ENCODE results near the gene SUPT3H.
A peak's percentile ranks its signal among the peaks of the same experiment; 100 is the strongest.
"Not testable (repeated sequence)": the region's sequence is repeated elsewhere in the genome, so short reads cannot be mapped to it uniquely, and the experiment has no call there.

The SUPT3H gene

DNA sequence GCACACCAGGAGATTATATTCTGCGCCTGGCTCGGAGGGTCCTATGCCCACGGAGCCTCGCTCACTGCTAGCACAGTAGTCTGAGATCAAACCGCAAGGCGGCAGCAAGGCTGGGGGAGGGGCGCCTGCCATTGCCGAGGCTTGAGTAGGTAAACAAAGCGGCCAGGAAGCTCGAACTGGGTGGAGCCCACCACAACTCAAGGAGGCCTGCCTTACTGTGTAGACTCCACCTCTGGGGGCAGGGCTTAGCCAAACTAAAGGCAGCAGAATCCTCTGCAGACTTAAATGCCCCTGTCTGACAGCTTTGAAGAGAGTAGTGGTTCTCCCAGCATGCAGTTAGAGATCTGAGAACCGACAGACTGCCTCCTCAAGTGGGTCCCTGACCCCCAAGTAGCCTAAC lies 477.4 kb downstream of the SUPT3H start:
- DNase-seq (ENCODE audit: low read depth); H3K4me3 ChIP-seq (ENCODE audit: low read depth, low read length): not testable (repeated sequence)

DNA sequence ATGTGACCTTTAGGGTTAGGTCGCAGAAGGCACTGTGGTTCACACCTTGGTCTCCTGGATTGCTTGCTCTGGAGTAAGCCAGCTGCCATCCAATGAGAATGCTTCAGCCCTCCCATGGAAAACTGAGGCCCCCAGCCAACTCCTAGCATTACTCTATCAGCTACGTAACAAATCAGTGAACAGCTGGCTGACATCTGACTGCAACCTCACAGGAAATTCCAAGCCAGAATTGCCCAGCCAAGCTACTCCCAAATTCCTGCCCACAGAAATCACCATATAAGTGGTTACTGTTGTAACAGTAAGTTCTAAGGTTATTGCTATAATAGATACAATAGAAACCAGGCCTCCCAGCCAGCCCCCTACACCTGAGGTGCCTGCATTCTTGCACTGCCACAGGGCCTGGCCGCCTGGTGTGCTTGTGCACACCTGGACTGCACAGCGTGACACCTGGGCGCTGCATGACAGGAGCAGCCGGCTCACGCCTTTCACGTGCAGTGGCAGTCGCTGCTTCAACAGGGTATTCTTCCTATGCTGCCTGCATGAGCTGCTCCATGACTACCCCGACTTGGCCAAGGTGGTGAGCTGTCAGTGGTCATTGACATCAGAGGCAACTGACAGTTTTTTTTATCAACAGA lies 479.3 kb downstream of the SUPT3H start:
- H3K4me3 ChIP-seq (ENCODE audit: low read depth, low read length), result no peak overlapping the region
- peak; percentile 15 for DNase-seq (ENCODE audit: low read depth)

DNA sequence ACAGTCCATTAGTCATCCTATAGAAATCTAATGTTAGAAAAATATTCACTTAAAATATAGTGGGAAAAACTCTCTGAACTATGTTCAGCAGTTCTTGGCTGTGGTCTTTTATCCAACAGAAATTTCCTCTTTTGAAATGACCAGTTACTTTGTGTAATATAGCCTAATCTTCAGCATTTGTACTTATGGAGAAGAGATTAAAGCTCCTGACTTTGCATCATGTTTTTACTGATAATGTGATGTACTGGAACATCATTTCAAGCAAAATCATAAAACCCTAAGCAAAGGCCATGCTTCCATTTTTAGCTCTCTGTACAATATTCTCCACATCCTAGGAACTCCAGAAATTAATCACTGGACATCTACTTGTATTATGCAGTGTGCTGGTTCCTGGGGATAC lies 480.4 kb downstream of the SUPT3H start:
- no peak for DNase-seq (ENCODE audit: low read depth)
- H3K4me3 ChIP-seq (ENCODE audit: low read depth, low read length), result no peak overlapping the region

DNA sequence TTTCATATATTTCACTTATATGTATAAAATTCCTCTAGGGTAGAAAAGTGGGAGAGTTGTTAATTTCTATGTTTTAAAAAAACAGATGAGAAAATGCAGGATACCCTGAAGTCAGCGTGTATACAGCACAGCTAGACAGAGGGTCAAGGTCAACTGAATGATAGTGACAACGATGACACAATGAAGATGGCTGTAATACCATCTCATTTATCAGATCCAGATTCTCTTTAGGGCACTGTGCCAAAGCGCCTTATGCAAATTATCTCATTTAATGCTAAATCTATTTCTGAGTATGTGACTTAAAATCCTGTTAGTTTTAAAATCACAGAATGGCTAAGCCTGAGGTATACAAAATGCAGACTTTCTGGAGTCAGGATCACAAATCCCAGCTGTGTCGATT lies 481.0 kb downstream of the SUPT3H start:
- no peak overlapping the region for H3K4me3 ChIP-seq (ENCODE audit: low read depth, low read length)
- no peak for DNase-seq (ENCODE audit: low read depth)

- no peak for DNase-seq (ENCODE audit: low read depth)
- no peak overlapping the region for H3K4me3 ChIP-seq (ENCODE audit: low read depth, low read length)
Measured at GRCh38 chr6:44892579-44892978, 485.2 kb downstream of the SUPT3H start.

DNA sequence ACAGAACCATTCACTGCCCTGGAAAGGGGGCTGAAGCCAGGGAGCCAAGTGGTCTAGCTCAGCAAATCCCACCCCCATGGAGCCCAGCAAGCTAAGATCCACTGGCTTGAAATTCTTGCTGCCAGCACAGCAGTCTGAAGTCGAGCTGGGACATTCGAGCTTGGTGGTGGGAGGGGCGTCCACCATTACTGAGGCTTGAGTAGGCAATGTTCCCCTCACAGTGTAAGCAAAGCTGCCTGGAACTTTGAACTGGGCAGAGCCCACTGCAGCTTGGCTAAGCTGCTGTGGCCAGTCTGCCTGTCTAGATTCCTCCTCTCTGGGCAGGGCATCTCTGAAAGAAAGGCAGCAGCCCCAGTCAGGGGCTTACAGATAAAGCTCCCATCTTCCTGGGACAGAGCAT lies 498.7 kb downstream of the SUPT3H start:
- H3K4me3 ChIP-seq (ENCODE audit: low read depth, low read length); DNase-seq (ENCODE audit: low read depth): not testable (repeated sequence)

DNA sequence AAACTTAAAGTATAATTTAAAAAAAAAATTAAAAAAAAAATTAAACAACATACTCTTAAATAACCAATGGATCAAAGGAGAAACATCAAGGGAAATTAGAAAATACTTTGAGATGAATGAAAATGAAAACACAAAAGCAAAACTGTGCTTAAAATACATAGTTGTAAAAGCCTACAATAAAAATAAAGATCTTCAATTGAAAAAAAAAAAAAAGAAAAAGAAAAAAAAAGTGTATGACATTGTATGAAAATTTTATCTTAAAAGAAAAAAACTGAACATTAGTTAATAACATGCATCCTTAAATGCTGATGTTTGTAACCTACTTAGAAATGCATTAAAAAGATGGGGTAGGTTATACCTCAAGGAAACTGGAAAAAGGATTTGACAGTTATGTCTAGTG lies 501.1 kb downstream of the SUPT3H start:
- H3K4me3 ChIP-seq (ENCODE audit: low read depth, low read length); DNase-seq (ENCODE audit: low read depth): not testable (repeated sequence)

- no peak overlapping the region for H3K4me3 ChIP-seq (ENCODE audit: low read depth, low read length)
- no peak for DNase-seq (ENCODE audit: low read depth)
Measured at GRCh38 chr6:44869321-44869897, 508.3 kb downstream of the SUPT3H start.

GRCh38 chr6:44868910-44869309 lies 508.8 kb downstream of the SUPT3H start:
- DNase-seq (ENCODE audit: low read depth), result no peak
- no peak overlapping the region for H3K4me3 ChIP-seq (ENCODE audit: low read depth, low read length)

- DNase-seq (ENCODE audit: low read depth), result no peak
- no peak overlapping the region for H3K4me3 ChIP-seq (ENCODE audit: low read depth, low read length)
Measured at GRCh38 chr6:44868335-44868668, 509.4 kb downstream of the SUPT3H start.

DNA sequence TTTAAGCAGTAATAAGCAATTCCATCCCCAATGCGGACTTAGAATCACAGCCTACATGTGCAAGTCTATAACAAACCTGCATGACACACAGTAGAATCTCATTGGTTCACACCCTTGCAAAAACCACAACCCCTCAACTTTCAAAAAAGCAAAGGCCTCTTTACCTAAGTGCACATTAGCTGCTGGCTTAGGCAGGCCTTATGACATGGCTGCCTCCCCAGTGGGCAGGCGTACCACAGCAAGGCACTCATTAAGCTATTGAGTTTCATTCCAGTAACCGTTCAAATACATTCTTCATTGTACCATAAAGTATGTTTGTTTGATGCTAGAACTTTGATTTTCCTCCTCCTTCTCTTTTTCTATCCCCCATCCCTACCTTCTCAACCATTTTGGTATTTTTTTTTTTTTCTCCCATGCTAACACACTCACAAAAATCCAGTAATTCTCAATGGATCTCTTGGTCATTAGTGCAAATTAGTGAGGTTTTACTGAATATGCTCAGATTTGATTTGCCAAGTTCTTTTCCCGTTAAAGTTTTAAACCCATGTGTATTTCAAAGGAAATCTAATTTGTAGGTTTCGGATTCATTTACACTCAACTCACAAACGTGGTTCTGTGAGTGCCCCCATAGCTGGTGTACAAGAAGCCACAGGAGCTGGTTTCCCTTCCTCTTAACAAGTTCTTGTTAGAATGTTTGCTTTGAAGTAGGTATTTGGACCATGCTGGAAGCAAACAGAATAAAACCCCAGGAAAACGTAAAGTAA lies 510.0 kb downstream of the SUPT3H start:
- DNase-seq (ENCODE audit: low read depth), result no peak
- H3K4me3 ChIP-seq (ENCODE audit: low read depth, low read length), result no peak overlapping the region

DNA sequence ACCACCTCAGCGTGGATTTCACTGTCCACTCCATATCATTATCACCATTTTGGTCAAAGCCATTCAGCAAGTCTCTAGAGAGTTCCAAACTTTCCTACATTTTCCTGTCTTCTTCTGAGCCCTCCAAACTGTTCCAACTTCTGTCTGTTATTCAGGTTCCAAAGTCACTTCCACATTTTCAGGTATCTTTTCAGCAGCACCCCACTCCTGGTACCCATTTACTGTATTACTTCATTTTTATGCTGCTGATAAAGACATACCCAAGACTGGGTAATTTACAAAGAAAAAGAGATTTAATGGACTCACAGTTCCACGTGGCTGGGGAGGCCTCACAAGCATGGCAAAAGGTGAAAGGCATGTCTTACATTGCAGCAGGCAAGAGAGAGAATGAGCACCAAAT lies 512.5 kb downstream of the SUPT3H start:
- DNase-seq (ENCODE audit: low read depth); H3K4me3 ChIP-seq (ENCODE audit: low read depth, low read length): not testable (repeated sequence)

DNA sequence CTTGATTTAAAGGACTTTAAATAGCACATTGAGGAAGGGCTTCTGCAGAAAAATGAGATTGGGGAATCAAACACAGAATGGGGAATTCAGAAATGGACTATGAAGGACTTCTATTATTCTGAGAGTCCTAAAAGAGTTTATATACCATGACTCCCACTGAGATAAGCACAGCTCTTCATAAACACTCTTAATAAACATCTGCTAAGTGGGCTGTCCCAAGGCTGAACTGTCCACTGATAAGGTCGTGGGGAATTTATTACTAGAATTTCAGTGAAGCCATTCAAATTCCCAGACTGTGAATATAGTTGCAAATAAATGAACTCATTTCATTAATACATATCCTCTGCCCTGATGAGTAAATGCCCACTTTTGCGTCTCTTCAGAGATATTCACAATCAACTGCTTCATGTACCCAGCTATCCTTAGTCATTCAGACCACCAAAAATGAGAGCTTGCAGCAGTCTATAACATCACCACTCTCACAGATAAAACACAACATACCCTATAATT lies 517.8 kb downstream of the SUPT3H start:
- H3K4me3 ChIP-seq (ENCODE audit: low read depth, low read length), result no peak overlapping the region

GRCh38 chr6:44858998-44859397 lies 518.7 kb downstream of the SUPT3H start:
- no peak overlapping the region for H3K4me3 ChIP-seq (ENCODE audit: low read depth, low read length)
- no peak for DNase-seq (ENCODE audit: low read depth)

More for the DNA sequence above, 517.8 kb downstream of the SUPT3H start:
- no peak for DNase-seq (ENCODE audit: low read depth)

DNA sequence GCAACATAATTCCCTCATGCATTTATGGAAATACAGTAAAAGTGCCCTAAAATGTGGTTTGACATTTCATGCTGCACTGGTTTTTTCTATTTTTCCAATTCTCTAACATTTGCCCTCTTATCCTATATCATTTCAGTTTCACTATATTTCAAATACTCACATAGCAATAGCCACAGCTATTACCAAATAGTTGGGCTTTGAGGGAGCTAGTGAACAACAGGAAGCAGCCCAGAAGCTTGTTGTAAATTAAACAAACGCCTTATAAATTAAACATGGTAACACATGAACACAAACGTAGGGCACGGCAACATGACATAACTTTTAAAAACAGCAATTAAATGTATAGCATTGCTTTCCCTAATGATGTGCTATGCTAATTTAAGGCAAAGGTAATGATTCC lies 521.3 kb downstream of the SUPT3H start:
- no peak for DNase-seq (ENCODE audit: low read depth)
- H3K4me3 ChIP-seq (ENCODE audit: low read depth, low read length), result no peak overlapping the region

GRCh38 chr6:44855562-44856411 lies 521.9 kb downstream of the SUPT3H start:
- peak; percentile 75 for DNase-seq (ENCODE audit: low read depth)
- no peak overlapping the region for H3K4me3 ChIP-seq (ENCODE audit: low read depth, low read length)

GRCh38 chr6:44854712-44855443 lies 522.9 kb downstream of the SUPT3H start:
- no peak overlapping the region for H3K4me3 ChIP-seq (ENCODE audit: low read depth, low read length)
- DNase-seq (ENCODE audit: low read depth), result no peak

- DNase-seq (ENCODE audit: low read depth), result peak; percentile 45
- H3K4me3 ChIP-seq (ENCODE audit: low read depth, low read length), result no peak overlapping the region
Measured at GRCh38 chr6:44851176-44851575, 526.6 kb downstream of the SUPT3H start.

GRCh38 chr6:44850312-44850711 lies 527.4 kb downstream of the SUPT3H start:
- no peak for DNase-seq (ENCODE audit: low read depth)
- H3K4me3 ChIP-seq (ENCODE audit: low read depth, low read length), result no peak overlapping the region
